Astrocyte (in vitro differentiated cells and primary cell): ENCODE measurements around the gene ATP6V0B.

Experiments used
- EZH2 ChIP-seq: IDR thresholded peaks from 2 replicates; pipeline ENCODE4 v1.6.1; 2012; ENCODE audit warnings: mild to moderate bottlenecking, low read length, inconsistent platforms; ENCODE audit not compliant: insufficient read depth
- TF ChIP-seq, protein P1 (sequence below): IDR thresholded peaks from 2 replicates; pipeline ENCODE4 v1.5.1; 2011; ENCODE audit warnings: low read depth, mild to moderate bottlenecking, inconsistent platforms, low read length, moderate library complexity; ENCODE audit not compliant: insufficient read depth

DNA sequence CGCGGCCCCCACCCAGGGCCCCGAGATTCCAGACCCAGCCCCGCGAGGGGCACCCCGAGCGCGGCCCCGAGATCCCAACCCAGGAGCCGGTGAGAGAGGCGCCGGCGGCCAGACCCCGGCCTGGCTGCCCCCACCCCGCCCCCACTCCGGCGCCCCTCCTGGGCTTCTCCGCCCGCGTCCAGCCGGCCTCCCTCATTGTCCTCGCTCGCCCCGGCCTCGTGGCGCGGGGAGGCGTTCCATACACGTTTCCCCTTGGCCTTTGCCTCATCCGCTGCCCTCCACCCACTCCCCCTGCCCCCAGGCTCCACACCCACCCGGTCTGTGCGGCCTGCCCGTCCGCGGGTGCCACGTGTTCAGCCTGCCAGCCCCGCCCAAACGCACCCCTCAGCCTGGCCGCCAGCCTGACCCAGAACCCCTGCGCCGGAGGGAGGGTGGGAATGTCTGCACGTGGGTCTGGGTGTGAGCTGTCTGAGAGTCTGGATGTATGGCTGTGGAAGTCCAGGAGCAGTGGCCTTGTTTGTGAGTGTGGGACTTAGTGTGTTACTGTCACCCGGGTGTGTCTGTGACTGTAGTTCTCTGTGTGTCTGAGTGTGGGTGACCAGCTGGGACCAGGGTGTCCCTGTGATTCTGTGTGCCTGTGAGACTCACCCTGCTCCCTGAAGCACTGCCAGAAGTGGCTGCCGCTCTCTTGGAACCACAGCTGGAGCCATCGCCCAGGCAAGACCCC is 4.9 kb downstream of the ATP6V0B start:
- TF ChIP-seq EZH2, result no peak
- TF ChIP-seq, protein P1, sequence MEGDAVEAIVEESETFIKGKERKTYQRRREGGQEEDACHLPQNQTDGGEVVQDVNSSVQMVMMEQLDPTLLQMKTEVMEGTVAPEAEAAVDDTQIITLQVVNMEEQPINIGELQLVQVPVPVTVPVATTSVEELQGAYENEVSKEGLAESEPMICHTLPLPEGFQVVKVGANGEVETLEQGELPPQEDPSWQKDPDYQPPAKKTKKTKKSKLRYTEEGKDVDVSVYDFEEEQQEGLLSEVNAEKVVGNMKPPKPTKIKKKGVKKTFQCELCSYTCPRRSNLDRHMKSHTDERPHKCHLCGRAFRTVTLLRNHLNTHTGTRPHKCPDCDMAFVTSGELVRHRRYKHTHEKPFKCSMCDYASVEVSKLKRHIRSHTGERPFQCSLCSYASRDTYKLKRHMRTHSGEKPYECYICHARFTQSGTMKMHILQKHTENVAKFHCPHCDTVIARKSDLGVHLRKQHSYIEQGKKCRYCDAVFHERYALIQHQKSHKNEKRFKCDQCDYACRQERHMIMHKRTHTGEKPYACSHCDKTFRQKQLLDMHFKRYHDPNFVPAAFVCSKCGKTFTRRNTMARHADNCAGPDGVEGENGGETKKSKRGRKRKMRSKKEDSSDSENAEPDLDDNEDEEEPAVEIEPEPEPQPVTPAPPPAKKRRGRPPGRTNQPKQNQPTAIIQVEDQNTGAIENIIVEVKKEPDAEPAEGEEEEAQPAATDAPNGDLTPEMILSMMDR, result no peak
